Cardiac muscle cell (in vitro differentiated cells and primary cell): ENCODE results near the gene KCNK7. TPM values are rescaled to one million over a fixed set of nuclear protein-coding genes. Genes with fewer than 3 reads are reported as not detected.
"Not testable (repeated sequence)": the region's sequence is repeated elsewhere in the genome, so short reads cannot be mapped to it uniquely, and the experiment has no call there.

Experiments used
- DNase-seq, 2 donors: peaks; one replicate each; pipeline versions ENCODE4 v3.0.0 to v3.0.0-alpha.2; 2010 to 2017; ENCODE audit warnings: low read depth in 1 of 2, low spot score in 1 of 2
- H3K27ac ChIP-seq: fragments of 200-600 bp; sonication (generic); 2 replicates; pipeline ENCODE4 v1.5.1; 2016
- H3K27me3 ChIP-seq: fragments of 200-600 bp; sonication (generic); 2 replicates; pipeline ENCODE4 v1.6.0; 2016; ENCODE audit warnings: control low read depth
- H3K36me3 ChIP-seq: fragments of 200-600 bp; sonication (generic); 2 replicates; pipeline ENCODE4 v1.5.1; 2016; ENCODE audit warnings: control low read depth
- H3K4me1 ChIP-seq: fragments of 200-600 bp; sonication (generic); 2 replicates; pipeline ENCODE4 v1.8.1; 2017; ENCODE audit warnings: low read depth, mild to moderate bottlenecking, mixed run types
- H3K4me3 ChIP-seq: fragments of 200-600 bp; sonication (generic); 2 replicates; pipeline ENCODE4 v1.5.1; 2016; ENCODE audit warnings: mild to moderate bottlenecking
- H3K9me3 ChIP-seq: fragments of 200-600 bp; sonication (generic); 2 replicates; pipeline ENCODE4 v1.5.1; 2017; ENCODE audit warnings: low read depth, mild to moderate bottlenecking, control low read depth
- CTCF ChIP-seq: IDR thresholded peaks from 2 replicates; pipeline ENCODE4 v1.5.1; 2012; ENCODE audit warnings: low read depth, mild to moderate bottlenecking, low read length
- polyA plus RNA-seq: library from polyadenylated mRNA; unstranded; fragments of >200 nt; fragmentation: Nextera tagmentation; extraction: Ambion mirVana; gene quantifications from 2 replicates; pipeline ENCODE4 v1.2.1, GENCODE V29; 2016
- total RNA-seq: library from RNA; depleted of rRNA; stranded (reverse); fragments of >200 nt; gene quantifications from 2 replicates; pipeline ENCODE4 v1.2.3, GENCODE V29; 2016

The KCNK7 gene
- total and polyA plus RNA-seq, 2 experiments from 2014 or later = not detected

DNA sequence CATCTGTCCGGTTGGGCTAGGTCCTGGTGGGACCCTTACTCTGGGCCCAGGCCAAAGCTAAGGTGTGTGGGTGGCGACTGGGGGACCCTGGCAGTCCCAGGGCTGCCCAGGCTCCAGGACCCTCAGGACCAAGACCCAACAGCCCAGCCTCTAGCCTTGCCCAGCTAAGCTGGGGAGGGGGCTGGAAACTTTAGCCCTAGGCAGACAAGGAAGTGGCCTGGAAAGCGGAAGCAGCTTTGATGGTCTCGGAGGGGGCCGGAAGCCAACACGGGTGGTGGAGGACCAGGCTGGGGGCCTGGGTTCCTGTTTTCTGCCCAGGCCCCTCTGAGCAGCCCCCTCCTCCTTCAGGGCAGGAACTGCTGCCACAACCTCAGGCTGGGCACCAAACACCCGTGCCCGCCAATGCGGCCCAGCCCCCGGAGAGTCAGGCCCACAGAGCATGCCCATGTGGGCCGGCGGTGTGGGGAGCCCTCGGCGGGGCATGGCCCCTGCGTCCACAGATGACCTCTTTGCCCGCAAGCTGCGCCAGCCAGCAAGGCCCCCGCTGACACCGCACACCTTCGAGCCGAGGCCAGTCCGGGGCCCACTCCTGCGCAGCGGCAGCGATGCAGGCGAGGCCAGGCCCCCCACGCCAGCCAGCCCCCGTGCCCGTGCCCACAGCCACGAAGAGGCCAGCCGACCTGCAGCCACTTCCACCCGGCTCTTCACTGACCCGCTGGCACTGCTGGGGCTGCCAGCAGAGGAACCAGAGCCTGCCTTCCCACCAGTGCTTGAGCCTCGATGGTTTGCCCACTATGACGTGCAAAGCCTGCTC, 45.1 kb upstream of the KCNK7 start:
- Histone ChIP-seq H3K36me3 (no peaks in the 10 kb centered on the region), H3K4me1 (peaks cover 11% of the 10 kb centered on the region), H3K27ac (no peak overlapping the region), H3K9me3 (no peaks in the 10 kb centered on the region), H3K27me3 (no peaks in the 10 kb centered on the region), H3K4me3 (no peak overlapping the region)
- no peak for DNase-seq
- no peak for TF ChIP-seq CTCF

DNA sequence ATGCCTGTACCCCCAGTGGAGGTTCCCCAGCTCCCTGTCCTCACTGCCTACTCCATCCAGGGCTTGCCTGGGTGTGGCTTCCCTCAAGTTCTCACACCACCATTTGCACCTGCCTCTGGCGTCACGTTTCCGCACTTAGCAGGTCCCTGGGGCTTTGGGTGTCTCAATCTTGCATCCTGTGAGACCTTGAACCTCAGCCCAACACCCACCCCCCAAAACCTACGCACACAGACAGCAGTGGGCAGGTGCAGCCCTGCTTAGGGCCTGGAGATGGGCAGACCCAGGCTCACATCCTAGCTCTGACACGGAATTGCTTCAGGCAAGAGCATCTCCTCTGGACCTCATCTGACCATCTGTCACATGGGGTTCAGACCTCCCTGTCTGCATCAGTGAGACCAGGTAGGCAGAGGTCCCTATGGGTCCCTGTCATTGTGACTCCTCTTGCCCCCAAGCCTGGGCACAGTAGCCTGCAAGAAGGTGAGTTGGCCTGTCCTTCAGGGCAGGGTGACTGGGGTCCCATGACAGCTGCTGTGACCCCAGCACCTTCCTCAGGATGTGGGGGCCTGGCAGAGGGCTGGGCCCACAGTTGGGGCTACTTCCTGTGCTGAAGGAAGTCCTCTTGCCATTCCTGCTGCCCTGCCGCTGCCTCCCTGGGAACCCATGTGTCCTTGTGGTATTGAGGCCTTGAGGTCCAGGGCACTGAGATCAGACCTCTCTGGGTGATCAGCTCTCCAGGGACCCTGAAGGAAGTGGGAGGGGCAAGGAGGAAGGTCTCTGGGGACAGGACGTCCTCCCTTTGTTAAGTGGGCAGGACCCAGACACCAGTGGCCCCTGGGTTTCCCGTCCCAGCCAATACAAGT, 44.3 kb upstream of the KCNK7 start:
- H3K9me3 ChIP-seq = no peaks in the 10 kb centered on the region
- H3K36me3 ChIP-seq = no peaks in the 10 kb centered on the region
- TF ChIP-seq CTCF = no peak
- H3K27ac ChIP-seq = no peak overlapping the region
- H3K27me3 ChIP-seq = no peaks in the 10 kb centered on the region
- H3K4me3 ChIP-seq = no peak overlapping the region
- no peak for DNase-seq
- H3K4me1 ChIP-seq = peaks cover 11% of the 10 kb centered on the region

GRCh38 chr11:65639228-65639597, 43.6 kb upstream of the KCNK7 start:
- not testable (repeated sequence) for H3K4me3 ChIP-seq, H3K27ac ChIP-seq, H3K36me3 ChIP-seq, H3K9me3 ChIP-seq, H3K27me3 ChIP-seq, DNase-seq
- peaks cover 11% of the 10 kb centered on the region for H3K4me1 ChIP-seq

DNA sequence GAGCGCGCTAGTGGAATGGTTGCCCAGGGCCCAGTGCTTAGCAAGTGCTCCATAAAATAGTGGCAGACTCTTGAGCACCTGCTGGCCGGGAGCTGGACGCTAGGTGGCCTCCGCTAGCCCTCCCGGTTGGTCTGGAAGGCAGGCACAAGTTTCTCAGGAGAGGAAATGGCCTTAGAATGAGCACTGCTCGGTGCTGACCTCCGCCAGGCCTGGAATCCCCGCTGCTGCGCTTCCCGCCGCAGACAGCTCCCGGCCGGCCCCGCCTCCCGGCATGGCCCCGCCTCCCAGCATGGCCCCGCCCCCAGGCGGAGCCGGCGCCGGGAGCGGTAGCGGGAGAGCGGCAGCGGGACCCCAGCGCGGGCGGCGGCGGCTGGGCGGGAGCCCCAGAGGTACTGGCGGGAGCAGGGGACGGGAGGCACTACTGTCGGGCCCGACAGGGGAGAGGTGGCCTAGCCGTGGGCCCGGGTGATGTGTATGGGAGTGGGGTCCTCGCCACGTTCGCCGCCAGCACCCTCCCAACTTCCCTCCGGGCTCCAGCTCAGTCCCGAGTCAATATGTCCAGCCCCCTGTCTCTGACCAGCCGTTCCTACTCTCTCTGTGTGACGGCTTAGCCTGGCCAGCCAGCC, 42.3 kb upstream of the KCNK7 start, which contains the start of gene SIPA1:
Gene SIPA1, plus strand, starts transcription at position 308 of the 626 bp plus-strand sequence. CDS start 2,821 bp downstream, outside the sequence.
- Histone ChIP-seq H3K27me3 (no peaks in the 10 kb centered on the region), H3K36me3 (no peaks in the 10 kb centered on the region), H3K9me3 (no peaks in the 10 kb centered on the region), H3K4me3 (peak within 1 kb of the TSS; percentile 40), H3K4me1 (peaks cover 11% of the 10 kb centered on the region), H3K27ac (peak within 1 kb of the TSS; percentile 51)
- TF ChIP-seq CTCF = peak; percentile 63
- DNase-seq = peak; percentile 89 to 95

DNA sequence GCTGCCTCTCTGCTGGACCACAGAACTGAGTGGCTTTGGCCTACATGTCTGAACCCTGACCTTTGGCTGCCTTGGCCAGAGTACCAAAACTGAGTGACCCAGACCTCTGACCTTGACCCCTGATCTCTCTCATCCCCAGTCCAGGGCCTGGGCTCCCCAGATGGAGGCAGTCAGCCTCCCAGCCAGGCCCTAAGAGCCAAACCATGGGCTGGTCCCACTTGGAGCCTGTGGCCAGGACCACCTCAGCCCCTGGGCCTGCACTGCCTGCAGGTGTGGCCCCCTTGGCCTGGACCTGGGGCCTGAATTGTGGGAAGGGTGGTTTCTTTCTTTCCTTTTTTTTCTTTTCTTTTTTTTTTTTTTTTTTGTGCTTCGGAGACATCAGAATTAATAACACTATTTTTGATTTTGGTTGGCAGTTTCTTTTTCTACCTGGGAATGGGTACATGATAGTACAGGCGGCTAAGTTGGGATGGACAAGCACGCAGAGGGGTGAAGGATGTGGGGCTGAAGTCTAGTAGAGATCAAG, 41.5 kb upstream of the KCNK7 start:
- TF ChIP-seq CTCF = no peak
- H3K36me3 ChIP-seq = no peaks in the 10 kb centered on the region
- no peak for DNase-seq
- H3K4me1 ChIP-seq = peaks cover 11% of the 10 kb centered on the region
- peak overlapping the region; percentile 51 for H3K27ac ChIP-seq
- no peak overlapping the region for H3K4me3 ChIP-seq
- no peaks in the 10 kb centered on the region for H3K9me3 ChIP-seq
- H3K27me3 ChIP-seq = no peaks in the 10 kb centered on the region
